ENCODE data around the gene NUAK1.

Gene NUAK1

DNA sequence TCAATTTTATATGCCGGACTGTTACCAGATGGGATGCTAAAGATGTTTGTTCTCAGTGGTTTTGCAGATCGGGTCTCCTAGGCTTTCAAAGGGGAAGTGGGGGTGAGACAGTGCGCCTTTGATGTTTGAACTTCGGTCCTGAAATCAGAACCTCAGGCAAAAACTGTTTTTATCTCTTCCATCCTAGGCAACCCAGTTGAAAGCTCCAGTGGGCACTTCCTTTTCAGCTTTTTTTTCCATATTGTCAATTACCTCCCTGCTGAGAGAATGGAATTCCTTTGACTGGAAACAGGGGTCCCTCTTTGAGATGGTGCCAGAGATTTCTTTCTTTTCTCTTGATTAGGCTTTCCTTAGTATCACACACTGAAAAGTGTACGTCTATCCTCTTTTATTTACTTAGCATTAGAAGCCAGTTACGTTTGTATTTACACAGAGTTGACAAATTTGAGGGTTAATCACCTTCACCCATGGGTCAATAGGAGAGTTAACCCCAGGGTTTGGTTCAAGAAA lies 40.0 kb downstream of the NUAK1 start:
- Histone ChIP-seq H3K27me3 (replicated peaks) (no peaks in the 10 kb centered on the region), H3K27ac (no peak overlapping the region), H3K36me3 (replicated peaks) (peaks cover 9% of the 10 kb centered on the region), H3K4me3 (ENCODE audit: low read depth, low read length) (no peak overlapping the region)
- DNase-seq, result no peak
- TF ChIP-seq, protein P1, sequence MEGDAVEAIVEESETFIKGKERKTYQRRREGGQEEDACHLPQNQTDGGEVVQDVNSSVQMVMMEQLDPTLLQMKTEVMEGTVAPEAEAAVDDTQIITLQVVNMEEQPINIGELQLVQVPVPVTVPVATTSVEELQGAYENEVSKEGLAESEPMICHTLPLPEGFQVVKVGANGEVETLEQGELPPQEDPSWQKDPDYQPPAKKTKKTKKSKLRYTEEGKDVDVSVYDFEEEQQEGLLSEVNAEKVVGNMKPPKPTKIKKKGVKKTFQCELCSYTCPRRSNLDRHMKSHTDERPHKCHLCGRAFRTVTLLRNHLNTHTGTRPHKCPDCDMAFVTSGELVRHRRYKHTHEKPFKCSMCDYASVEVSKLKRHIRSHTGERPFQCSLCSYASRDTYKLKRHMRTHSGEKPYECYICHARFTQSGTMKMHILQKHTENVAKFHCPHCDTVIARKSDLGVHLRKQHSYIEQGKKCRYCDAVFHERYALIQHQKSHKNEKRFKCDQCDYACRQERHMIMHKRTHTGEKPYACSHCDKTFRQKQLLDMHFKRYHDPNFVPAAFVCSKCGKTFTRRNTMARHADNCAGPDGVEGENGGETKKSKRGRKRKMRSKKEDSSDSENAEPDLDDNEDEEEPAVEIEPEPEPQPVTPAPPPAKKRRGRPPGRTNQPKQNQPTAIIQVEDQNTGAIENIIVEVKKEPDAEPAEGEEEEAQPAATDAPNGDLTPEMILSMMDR (IDR thresholded peaks at IDR 0.05; ENCODE audit: low read depth, low read length, missing control alignments), result no peak
- in situ Hi-C loops (cut with HindIII; ENCODE audit: low pct_ligation_motif_present, low sequenced_read_pairs), result no loop called here

DNA sequence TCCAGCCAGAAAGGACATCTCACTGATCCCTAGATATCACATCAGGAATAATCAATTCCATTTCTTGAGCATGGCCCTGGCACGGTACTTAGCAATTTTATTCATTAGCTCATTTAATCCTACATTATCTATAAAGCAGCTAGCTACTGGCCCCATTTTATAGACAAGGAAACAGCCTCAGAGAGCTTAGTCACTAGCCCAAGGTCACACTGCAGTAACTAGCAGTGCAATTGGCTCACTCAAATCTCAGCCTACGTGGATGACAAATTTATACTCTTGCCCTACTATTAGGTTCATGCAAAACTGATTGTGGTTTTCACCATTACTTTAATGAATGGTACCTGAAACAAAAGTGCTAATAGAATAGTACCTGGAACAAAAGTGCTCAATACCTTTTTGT lies 41.7 kb downstream of the NUAK1 start:
- Histone ChIP-seq H3K27me3 (replicated peaks) (no peaks in the 10 kb centered on the region), H3K36me3 (replicated peaks) (peaks cover 6% of the 10 kb centered on the region), H3K27ac (no peak overlapping the region), H3K4me3 (ENCODE audit: low read depth, low read length) (no peak overlapping the region)
- in situ Hi-C loops (cut with HindIII; ENCODE audit: low pct_ligation_motif_present, low sequenced_read_pairs), result no loop called here
- DNase-seq, result peak; percentile 49
- TF ChIP-seq, protein P1 (IDR thresholded peaks at IDR 0.05; ENCODE audit: low read depth, low read length, missing control alignments), result no peak

DNA sequence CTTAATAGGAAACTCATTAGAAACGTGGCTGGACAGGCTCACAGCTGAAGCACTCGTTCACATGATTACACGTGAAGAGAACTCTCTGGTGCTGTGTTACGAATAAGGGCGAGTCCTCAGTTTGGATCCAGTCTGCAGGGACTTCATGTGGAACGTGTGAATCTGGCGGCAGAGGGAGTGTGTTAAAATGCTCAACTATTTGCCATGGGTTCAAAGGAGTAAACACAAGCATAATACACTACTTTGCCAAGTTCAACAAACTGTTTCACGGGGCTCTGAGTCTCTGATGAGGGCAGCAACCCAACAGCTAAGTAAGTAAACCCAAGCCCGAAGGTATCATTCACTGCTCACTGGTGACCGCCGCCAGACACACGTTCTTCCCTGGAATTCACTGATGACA lies 42.4 kb downstream of the NUAK1 start:
- Histone ChIP-seq H3K36me3 (replicated peaks) (peaks cover 6% of the 10 kb centered on the region), H3K4me3 (ENCODE audit: low read depth, low read length) (no peak overlapping the region), H3K27ac (no peak overlapping the region), H3K27me3 (replicated peaks) (no peaks in the 10 kb centered on the region)
- TF ChIP-seq, protein P1 (IDR thresholded peaks at IDR 0.05; ENCODE audit: low read depth, low read length, missing control alignments), result no peak
- DNase-seq, result no peak
- in situ Hi-C loops (cut with HindIII; ENCODE audit: low pct_ligation_motif_present, low sequenced_read_pairs), result no loop called here

GRCh38 chr12:106094304-106094703 lies 44.5 kb downstream of the NUAK1 start:
- TF ChIP-seq, protein P1 (IDR thresholded peaks at IDR 0.05; ENCODE audit: low read depth, low read length, missing control alignments), result no peak
- Histone ChIP-seq H3K36me3 (replicated peaks) (peaks cover 6% of the 10 kb centered on the region), H3K27ac (peak overlapping the region; percentile 22), H3K27me3 (replicated peaks) (no peaks in the 10 kb centered on the region), H3K4me3 (ENCODE audit: low read depth, low read length) (no peak overlapping the region)
- in situ Hi-C loops (cut with HindIII; ENCODE audit: low pct_ligation_motif_present, low sequenced_read_pairs), result no loop called here
- DNase-seq, result no peak

- in situ Hi-C loops (cut with HindIII; ENCODE audit: low pct_ligation_motif_present, low sequenced_read_pairs), result no loop called here
Observed at GRCh38 chr12:106093246-106093645, 45.5 kb downstream of the NUAK1 start.

More at GRCh38 chr12:106093246-106093645, 45.5 kb downstream of the NUAK1 start:
- Histone ChIP-seq H3K36me3 (replicated peaks) (peaks cover 6% of the 10 kb centered on the region), H3K27me3 (replicated peaks) (no peaks in the 10 kb centered on the region), H3K4me3 (ENCODE audit: low read depth, low read length) (no peak overlapping the region), H3K27ac (no peak overlapping the region)
- DNase-seq, result no peak
- TF ChIP-seq, protein P1 (IDR thresholded peaks at IDR 0.05; ENCODE audit: low read depth, low read length, missing control alignments), result no peak

Measured in brain microvascular endothelial cell (primary cell).